Prostate gland (tissue), 2 donors: ENCODE results near the gene FMOD. TPM values are rescaled to one million over a fixed set of nuclear protein-coding genes. Genes with fewer than 3 reads are reported as not detected.

Experiments used
- DNase-seq: peaks from one replicate; pipeline ENCODE4 v3.0.0-alpha.2; 2019; ENCODE audit warnings: low spot score
- H3K27ac ChIP-seq, 2 donors: fragments of 200-600 bp; sonication (generic); 2 replicates each; pipeline ENCODE4 v1.5.1; 2017 to 2019
- H3K27me3 ChIP-seq: fragments of 200-600 bp; sonication (generic); replicated peaks from 2 replicates; pipeline ENCODE4 v1.5.1; 2019; ENCODE audit not compliant: insufficient read depth
- H3K36me3 ChIP-seq, 2 donors: fragments of 200-600 bp; sonication (generic); 1 replicate in 1 of 2; 2 replicates in 1 of 2; pipeline versions ENCODE4 v1.5.1 to v1.8.1; 2017 to 2019
- H3K4me1 ChIP-seq: fragments of 200-600 bp; sonication (generic); replicated peaks from 2 replicates; pipeline ENCODE4 v1.5.1; 2019
- H3K4me3 ChIP-seq, 2 donors: fragments of 200-600 bp; sonication (generic); 2 replicates each; pipeline ENCODE4 v1.5.1; 2017 to 2019
- H3K9me3 ChIP-seq: fragments of 200-600 bp; sonication (generic); 2 replicates; pipeline ENCODE4 v1.5.1; 2017
- CTCF ChIP-seq, 4 experiments: fragments of 200-600 bp in 2 of 4; fragments of 450-650 bp in 2 of 4; sonication (generic) in 2 of 4; IDR thresholded peaks; 1 replicate in 3 of 4; 2 replicates in 1 of 4; pipeline ENCODE4 v1.5.1; 2016 to 2019; ENCODE audit warnings: antibody characterized with exemption in 4 of 4, mild to moderate bottlenecking in 2 of 4, moderate library complexity in 2 of 4
- POLR2A ChIP-seq: fragments of 450-650 bp; IDR thresholded peaks from one replicate; pipeline ENCODE4 v1.6.1; 2016; ENCODE audit warnings: antibody characterized with exemption, mild to moderate bottlenecking
- POLR2AphosphoS5 ChIP-seq: sonication (generic); formaldehyde crosslinking; IDR thresholded peaks from one replicate; pipeline ENCODE4 v1.6.1; 2017; ENCODE audit warnings: antibody characterized with exemption
- WGBS: methylation state at CpG from one replicate; pipeline ENCODE4 v1.1.5; 2018; 5-methylcytosine and 5-hydroxymethylcytosine counted together
- intact Hi-C: fragments of 100-400 bp; cut with DNase I; formaldehyde crosslinking; loops from one replicate; pipeline ENCODE4 v1.14.2; 2022
- total RNA-seq, 2 donors: library from RNA; depleted of rRNA; stranded (reverse); fragments of >200 nt; gene quantifications; one replicate each; pipeline ENCODE4 v1.1.0, GENCODE V29; 2016

Gene FMOD
- total RNA-seq, 2 donors from 2014 or later = 40.8 to 95.9 TPM

GRCh38 chr1:203378556-203379245, 27.8 kb upstream of the FMOD start:
- intact Hi-C loops = no loop called here
- DNase-seq = no peak
- Histone ChIP-seq H3K9me3 (no peaks in the 10 kb centered on the region), H3K4me1 (no peaks in the 10 kb centered on the region), H3K4me3 (no peak overlapping the region), H3K27ac (peak overlapping the region in 1 of 2 donors; percentile 46), H3K27me3 (no peaks in the 10 kb centered on the region), H3K36me3 (no peaks in the 10 kb centered on the region)
- TF ChIP-seq CTCF (IDR thresholded peaks at IDR 0.05) (no peak), POLR2A (no peak), POLR2AphosphoS5 (no peak)
- 43% methylated on average over 8 of the region's 8 CpGs for WGBS

- no peak for DNase-seq
- H3K36me3 ChIP-seq = no peaks in the 10 kb centered on the region
- 32% methylated on average over 1 of the region's 1 CpG for WGBS
- no peak overlapping the region for H3K4me3 ChIP-seq
- no peaks in the 10 kb centered on the region for H3K27me3 ChIP-seq
- intact Hi-C loops = no loop called here
- no peaks in the 10 kb centered on the region for H3K9me3 ChIP-seq
- peak overlapping the region; percentile 14 to 33 for H3K27ac ChIP-seq
- H3K4me1 ChIP-seq = no peaks in the 10 kb centered on the region
- TF ChIP-seq POLR2A (no peak), POLR2AphosphoS5 (no peak), CTCF (IDR thresholded peaks at IDR 0.05) (no peak)
Measured at GRCh38 chr1:203373991-203374390, 23.1 kb upstream of the FMOD start.

GRCh38 chr1:203373002-203373401, 22.1 kb upstream of the FMOD start:
- Histone ChIP-seq H3K27ac (no peak overlapping the region), H3K4me3 (no peak overlapping the region), H3K27me3 (no peaks in the 10 kb centered on the region), H3K9me3 (no peaks in the 10 kb centered on the region), H3K36me3 (no peaks in the 10 kb centered on the region), H3K4me1 (no peaks in the 10 kb centered on the region)
- no peak for DNase-seq
- intact Hi-C loops = no loop called here
- TF ChIP-seq CTCF (IDR thresholded peaks at IDR 0.05) = no peak
- TF ChIP-seq POLR2A = no peak
- no peak for TF ChIP-seq POLR2AphosphoS5
- WGBS = 90% methylated on average over 2 of the region's 2 CpGs

GRCh38 chr1:203371288-203371687, 20.4 kb upstream of the FMOD start:
- DNase-seq = no peak
- Histone ChIP-seq H3K36me3 (no peaks in the 10 kb centered on the region), H3K9me3 (no peaks in the 10 kb centered on the region), H3K27me3 (no peaks in the 10 kb centered on the region), H3K4me3 (no peak overlapping the region), H3K27ac (no peak overlapping the region), H3K4me1 (no peaks in the 10 kb centered on the region)
- TF ChIP-seq POLR2A (no peak), CTCF (IDR thresholded peaks at IDR 0.05) (no peak), POLR2AphosphoS5 (no peak)
- intact Hi-C loops = no loop called here
- WGBS = 86% methylated on average over 3 of the region's 3 CpGs

- Histone ChIP-seq H3K4me1 (no peaks in the 10 kb centered on the region), H3K27ac (peak overlapping the region in 1 of 2 donors; percentile 18), H3K27me3 (no peaks in the 10 kb centered on the region), H3K4me3 (no peak overlapping the region), H3K9me3 (no peaks in the 10 kb centered on the region), H3K36me3 (no peaks in the 10 kb centered on the region)
- intact Hi-C loops = no loop called here
- WGBS = 84% methylated on average over 4 of the region's 4 CpGs
- DNase-seq = no peak
- TF ChIP-seq POLR2AphosphoS5 (no peak), POLR2A (no peak), CTCF (IDR thresholded peaks at IDR 0.05) (no peak)
Measured at GRCh38 chr1:203369666-203370065, 18.7 kb upstream of the FMOD start.
